ENCODE measurements around the gene TMEM108.

Gene TMEM108

DNA sequence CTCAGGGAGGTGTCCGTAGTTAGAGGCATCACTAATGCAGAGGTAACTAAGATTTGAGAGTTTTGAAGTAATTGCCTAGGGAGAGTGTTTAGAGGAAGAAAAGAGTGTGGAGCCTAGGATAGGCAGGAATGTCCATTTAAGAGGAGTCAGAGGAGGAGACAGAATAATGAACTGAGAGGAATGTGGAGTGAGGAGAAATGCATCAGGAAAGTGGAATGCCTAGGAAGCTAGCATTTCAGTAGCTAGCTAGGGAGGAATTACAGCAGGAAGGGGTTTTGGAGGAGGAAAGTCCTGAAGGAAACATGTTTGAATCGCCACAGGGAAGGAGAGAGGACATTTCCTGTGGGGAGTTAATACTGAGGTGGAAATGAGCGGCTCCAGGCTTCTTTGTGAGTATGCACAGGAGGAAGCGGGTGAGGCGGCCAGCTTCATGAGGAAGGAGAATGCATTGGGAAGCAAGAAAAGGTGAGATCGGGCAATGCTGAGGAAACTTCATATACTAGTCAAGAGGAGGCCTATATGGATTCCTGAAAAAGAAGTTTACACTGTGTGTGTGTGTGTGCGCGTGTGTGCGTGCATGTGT is 154.3 kb downstream of the TMEM108 start:
- ChIA-PET CTCF (no interaction called here), POLR2A (no interaction called here)
- H3K4me3 ChIP-seq (ENCODE audit: low read depth, low read length): no peak overlapping the region
- H3K9me3 ChIP-seq (ENCODE audit: control insufficient read depth, insufficient read depth, low read depth, low read length): no peaks in the 10 kb centered on the region
- no peaks in the 10 kb centered on the region for H3K36me3 ChIP-seq (ENCODE audit: control insufficient read depth in 2 of 2, insufficient read depth in 1 of 2, low read length in 2 of 2)
- TF ChIP-seq ZNF501 (tag by site-specific recombination; IDR thresholded peaks at IDR 0.05) (no peak), ZNF214 (tag by site-specific recombination; IDR thresholded peaks at IDR 0.05; ENCODE audit: borderline replicate concordance) (no peak), ZNF560 (tag by site-specific recombination; IDR thresholded peaks at IDR 0.05; ENCODE audit: borderline replicate concordance) (no peak), TSHZ1 (tag by site-specific recombination; IDR thresholded peaks at IDR 0.05; ENCODE audit: borderline replicate concordance) (no peak), ZNF416 (tag by site-specific recombination; IDR thresholded peaks at IDR 0.05) (no peak), ZNF571 (tag by site-specific recombination; IDR thresholded peaks at IDR 0.05) (no peak), ZNF677 (tag by site-specific recombination; IDR thresholded peaks at IDR 0.05) (no peak), PRDM1 (tag by site-specific recombination; IDR thresholded peaks at IDR 0.05) (no peak), ZNF658 (tag by site-specific recombination; IDR thresholded peaks at IDR 0.05) (no peak), ZNF544 (tag by site-specific recombination; IDR thresholded peaks at IDR 0.05) (no peak), ZBTB20 (tag by site-specific recombination; IDR thresholded peaks at IDR 0.05) (no peak), ZNF768 (tag by site-specific recombination; IDR thresholded peaks at IDR 0.05) (no peak), ZNF391 (tag by site-specific recombination; IDR thresholded peaks at IDR 0.05; ENCODE audit: borderline replicate concordance, low read depth) (no peak), GLI4 (tag by site-specific recombination; IDR thresholded peaks at IDR 0.05) (no peak), ZNF202 (tag by site-specific recombination; IDR thresholded peaks at IDR 0.05; ENCODE audit: borderline replicate concordance) (no peak), ZBTB10 (tag by site-specific recombination; IDR thresholded peaks at IDR 0.05) (no peak), ZNF341 (tag by site-specific recombination; IDR thresholded peaks at IDR 0.05; ENCODE audit: low read depth) (no peak)
- H3K27ac ChIP-seq (ENCODE audit: extremely low read depth, low read depth, low read length): no peak overlapping the region
- H3K4me1 ChIP-seq (ENCODE audit: control insufficient read depth, insufficient read depth, low read length): no peaks in the 10 kb centered on the region

GRCh38 chr3:133192967-133193366 is 154.8 kb downstream of the TMEM108 start:
- Histone ChIP-seq H3K36me3 (ENCODE audit: control insufficient read depth in 2 of 2, insufficient read depth in 1 of 2, low read length in 2 of 2) (no peaks in the 10 kb centered on the region), H3K4me1 (ENCODE audit: control insufficient read depth, insufficient read depth, low read length) (no peaks in the 10 kb centered on the region), H3K4me3 (ENCODE audit: low read depth, low read length) (no peak overlapping the region), H3K9me3 (ENCODE audit: control insufficient read depth, insufficient read depth, low read depth, low read length) (no peaks in the 10 kb centered on the region), H3K27ac (ENCODE audit: extremely low read depth, low read depth, low read length) (no peak overlapping the region)
- POLR2A ChIA-PET: no interaction called here
- CTCF ChIA-PET: no interaction called here
- TF ChIP-seq ZNF549 (tag by site-specific recombination; IDR thresholded peaks at IDR 0.05): no peak
- no peak for TF ChIP-seq ZNF292 (tag by site-specific recombination; IDR thresholded peaks at IDR 0.05; ENCODE audit: borderline replicate concordance, low read depth)
- no peak for TF ChIP-seq ZNF610 (tag by site-specific recombination; IDR thresholded peaks at IDR 0.05; ENCODE audit: borderline replicate concordance)
- TF ChIP-seq, protein P1, sequence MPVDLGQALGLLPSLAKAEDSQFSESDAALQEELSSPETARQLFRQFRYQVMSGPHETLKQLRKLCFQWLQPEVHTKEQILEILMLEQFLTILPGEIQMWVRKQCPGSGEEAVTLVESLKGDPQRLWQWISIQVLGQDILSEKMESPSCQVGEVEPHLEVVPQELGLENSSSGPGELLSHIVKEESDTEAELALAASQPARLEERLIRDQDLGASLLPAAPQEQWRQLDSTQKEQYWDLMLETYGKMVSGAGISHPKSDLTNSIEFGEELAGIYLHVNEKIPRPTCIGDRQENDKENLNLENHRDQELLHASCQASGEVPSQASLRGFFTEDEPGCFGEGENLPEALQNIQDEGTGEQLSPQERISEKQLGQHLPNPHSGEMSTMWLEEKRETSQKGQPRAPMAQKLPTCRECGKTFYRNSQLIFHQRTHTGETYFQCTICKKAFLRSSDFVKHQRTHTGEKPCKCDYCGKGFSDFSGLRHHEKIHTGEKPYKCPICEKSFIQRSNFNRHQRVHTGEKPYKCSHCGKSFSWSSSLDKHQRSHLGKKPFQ (tag by site-specific recombination; IDR thresholded peaks at IDR 0.05): no peak
- no peak for TF ChIP-seq ZSCAN5A (tag by site-specific recombination; IDR thresholded peaks at IDR 0.05)
- no peak for TF ChIP-seq ZNF473 (tag by site-specific recombination; IDR thresholded peaks at IDR 0.05)

Data from HEK293 (cell line).